Activated CD4-positive, CD25-positive, alpha-beta regulatory T cell treated with anti-CD3 and anti-CD28 coated beads, Interleukin-2, amount 50 U/mL, for 16 hours (primary cell): ENCODE data around the gene PACSIN2.
A peak's percentile ranks its signal among the peaks of the same experiment; 100 is the strongest.
"Not testable (repeated sequence)": the region's sequence is repeated elsewhere in the genome, so short reads cannot be mapped to it uniquely, and the experiment has no call there.

Experiments used
- DNase-seq: peaks from one replicate; pipeline ENCODE4 v3.0.0-alpha.2; 2020; ENCODE audit warnings: low read depth, low spot score

The PACSIN2 gene, protein sequence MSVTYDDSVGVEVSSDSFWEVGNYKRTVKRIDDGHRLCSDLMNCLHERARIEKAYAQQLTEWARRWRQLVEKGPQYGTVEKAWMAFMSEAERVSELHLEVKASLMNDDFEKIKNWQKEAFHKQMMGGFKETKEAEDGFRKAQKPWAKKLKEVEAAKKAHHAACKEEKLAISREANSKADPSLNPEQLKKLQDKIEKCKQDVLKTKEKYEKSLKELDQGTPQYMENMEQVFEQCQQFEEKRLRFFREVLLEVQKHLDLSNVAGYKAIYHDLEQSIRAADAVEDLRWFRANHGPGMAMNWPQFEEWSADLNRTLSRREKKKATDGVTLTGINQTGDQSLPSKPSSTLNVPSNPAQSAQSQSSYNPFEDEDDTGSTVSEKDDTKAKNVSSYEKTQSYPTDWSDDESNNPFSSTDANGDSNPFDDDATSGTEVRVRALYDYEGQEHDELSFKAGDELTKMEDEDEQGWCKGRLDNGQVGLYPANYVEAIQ

DNA sequence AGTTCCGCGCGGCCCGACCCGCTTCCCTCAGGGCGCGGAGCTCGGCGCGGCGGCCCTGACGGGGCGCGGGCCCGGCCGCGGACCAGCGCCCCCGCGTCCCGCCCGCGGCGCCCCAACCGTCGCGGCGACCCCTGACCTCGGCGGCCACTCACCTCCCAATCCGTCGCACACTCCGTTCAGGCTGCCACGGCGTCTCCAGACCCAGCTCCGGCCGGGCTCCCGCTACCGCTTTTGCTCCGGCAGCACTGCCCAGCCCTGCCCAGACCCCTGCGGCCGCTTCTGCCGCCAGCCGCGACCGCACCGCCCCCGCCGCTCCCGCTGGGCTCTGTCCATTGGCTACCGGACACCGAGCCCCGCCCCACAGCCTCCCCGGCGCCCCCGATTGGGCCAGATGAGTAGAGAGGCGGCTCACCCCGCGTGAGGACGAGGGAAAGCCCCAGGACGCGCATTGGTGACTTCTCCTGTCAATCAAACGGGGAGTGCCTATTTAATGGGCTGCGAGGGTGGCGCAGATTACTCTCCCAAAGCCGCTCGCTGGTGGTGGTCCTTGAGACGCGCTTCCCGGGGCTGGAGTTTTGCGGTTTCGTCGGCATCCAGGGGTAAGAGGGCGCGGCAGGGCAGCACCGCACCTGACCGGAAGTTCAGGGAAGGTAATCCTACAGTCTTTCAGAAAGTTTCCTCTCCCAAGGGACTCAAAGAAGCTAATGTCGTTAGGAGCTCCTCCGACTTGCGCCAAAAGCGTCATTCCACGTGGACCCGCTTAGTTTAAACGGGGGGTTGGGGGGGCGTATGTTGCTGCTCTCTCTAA is at the start of gene PACSIN2:
Gene PACSIN2 (minus strand): TSS at position 281 of the 808 bp plus-strand sequence. CDS start 103,069 bp downstream, outside the sequence.
- peak; percentile 98 for DNase-seq

DNA sequence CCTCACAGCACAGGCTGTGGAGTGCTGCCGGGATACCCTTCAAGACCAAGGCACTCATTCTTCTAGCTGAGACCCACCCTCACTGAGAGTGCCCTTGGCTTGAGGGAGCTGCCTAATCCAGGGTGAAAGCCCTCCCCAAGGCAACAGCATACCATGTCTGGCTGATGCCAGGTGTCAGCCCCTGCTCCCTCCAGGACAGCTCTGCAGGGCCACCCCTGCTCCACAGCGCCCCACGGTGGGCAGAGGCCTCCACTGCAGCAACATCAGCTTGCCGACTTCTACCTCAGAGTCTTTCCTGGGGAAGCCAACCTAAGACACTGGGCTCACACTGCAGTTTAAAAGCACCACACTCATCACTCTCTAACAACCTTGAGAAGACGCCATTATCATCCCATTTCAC is 45.2 kb upstream of the PACSIN2 start:
- DNase-seq, result no peak

DNA sequence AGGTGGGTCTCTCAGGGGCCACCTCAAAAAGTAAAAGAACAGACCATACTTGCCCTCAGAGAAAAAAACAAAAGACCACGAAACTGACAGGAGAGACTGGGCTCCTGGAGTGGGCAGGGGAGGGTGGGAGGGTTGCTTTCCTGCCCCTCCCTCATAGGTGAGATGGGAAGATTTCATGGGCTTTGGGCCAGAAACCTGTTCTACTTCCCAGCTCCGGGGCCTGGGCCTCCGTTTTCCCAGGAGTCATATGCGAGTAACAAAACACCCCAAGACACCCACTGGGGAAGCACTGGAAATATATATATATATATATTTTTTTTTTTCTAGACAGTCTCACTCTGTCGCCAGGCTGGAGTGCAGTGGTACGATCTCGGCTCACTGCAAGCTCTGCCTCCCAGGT is 42.7 kb upstream of the PACSIN2 start:
- no peak for DNase-seq

DNA sequence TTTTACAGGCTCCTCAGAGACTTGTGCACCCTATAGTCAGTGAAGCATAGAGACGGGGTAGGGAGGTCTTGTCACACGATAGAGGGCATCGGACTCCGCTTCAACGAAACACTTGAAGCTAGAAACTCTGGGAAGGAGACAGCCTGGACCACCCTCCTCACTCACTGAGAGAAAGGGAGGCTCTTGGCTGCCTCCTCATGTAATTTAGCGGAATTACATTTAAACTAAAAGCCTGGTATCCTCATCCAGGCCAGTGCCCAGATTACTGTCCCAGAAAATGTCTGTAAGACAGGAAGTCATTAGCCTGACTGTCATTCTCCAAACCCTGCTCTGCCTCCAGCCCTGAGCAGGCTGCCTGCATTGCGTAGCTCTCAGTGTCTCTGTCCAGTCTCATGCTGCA is 38.2 kb upstream of the PACSIN2 start:
- no peak for DNase-seq

GRCh38 chr22:43050995-43051394 is 36.0 kb upstream of the PACSIN2 start:
- DNase-seq, result no peak

- DNase-seq, result no peak
Measured at GRCh38 chr22:43047605-43048004, 32.7 kb upstream of the PACSIN2 start.

DNA sequence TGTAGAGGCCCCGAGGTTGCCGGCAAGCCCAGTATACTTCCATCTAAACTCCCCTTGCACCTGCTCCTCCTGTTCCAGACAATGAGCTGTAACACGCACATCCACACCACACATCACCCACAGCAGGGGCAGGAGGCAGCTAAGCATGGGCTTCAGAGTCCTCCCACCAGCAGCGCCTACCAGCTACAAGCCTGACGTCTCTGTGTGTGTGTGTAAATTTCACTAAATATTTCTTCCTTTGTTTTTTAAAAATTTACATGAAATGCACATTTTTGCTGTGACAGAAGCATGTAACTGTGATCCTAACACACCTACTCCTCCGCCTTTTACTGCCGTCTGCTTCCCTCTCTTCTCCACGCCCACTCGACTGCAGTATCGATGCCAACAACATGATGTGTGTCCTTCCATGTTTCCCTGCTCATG is 29.4 kb upstream of the PACSIN2 start:
- DNase-seq, result no peak

- no peak for DNase-seq
Measured at GRCh38 chr22:43042101-43042780, 27.3 kb upstream of the PACSIN2 start.

DNA sequence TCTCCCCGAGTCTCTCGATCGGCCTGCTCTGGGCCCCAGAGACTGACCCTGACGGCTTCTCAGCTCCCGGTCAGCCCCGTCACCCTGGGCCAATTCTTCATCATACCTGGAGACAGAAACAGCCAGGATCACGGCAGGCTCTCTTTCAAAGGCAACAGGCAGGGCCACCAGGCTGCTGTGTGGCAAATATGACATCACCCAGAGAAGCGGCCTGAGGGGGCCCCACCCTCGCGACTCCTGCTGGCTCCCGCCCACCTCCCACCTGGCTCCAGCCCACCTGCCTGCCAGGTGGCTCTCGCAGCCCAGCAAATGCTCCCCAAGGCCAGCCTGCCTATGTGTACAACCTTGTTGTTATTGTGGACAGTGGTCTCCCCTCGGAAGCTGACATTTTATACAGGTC is 24.9 kb upstream of the PACSIN2 start:
- DNase-seq, result no peak

DNA sequence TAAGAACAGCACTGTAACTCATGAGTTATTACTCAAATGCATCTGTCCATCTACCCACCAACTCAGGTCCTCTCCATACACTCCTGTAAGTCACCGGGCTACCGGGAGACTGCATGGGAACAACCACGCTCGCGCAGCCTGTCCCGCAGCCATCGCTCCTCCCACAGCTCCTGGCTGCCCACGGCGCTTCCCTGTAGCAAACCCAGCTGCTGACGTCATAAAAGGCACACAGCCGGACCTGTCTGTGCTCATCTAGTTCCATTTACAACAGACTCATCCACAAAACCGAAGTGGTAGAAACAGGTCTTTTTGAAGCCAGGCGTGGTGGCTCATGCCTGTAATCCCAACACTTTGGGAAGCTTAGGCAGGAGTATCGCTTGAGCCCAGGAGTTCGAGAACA is 23.4 kb upstream of the PACSIN2 start:
- DNase-seq, result no peak

- no peak for DNase-seq
Measured at GRCh38 chr22:43036282-43036829, 21.4 kb upstream of the PACSIN2 start.

DNA sequence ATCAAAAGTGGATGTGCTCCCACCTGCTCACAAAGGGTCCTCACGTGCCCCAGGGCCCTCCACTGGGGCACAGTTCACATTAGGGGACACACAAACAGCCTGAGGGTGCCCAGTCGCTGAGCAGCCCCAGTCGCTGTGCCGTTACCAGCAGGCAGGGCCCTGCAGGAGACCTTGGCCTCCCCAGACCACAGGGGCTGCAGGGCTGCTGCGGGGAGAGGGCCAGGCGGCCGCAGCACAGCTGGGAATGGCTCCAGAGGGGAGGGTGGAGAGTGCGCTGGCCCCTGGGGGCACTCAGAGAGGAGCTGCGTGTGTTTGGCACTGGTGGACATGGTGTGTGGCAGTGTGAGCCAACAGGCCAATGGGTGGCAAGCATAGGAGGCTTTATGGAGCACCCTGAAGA is 20.3 kb upstream of the PACSIN2 start:
- no peak for DNase-seq

GRCh38 chr22:43031617-43032016 is 16.7 kb upstream of the PACSIN2 start:
- DNase-seq, result no peak

GRCh38 chr22:43018615-43019014 is 3.7 kb upstream of the PACSIN2 start:
- no peak for DNase-seq

- no peak for DNase-seq
Measured at GRCh38 chr22:43017525-43018460, 2.8 kb upstream of the PACSIN2 start.

- DNase-seq, result not testable (repeated sequence)
Measured at GRCh38 chr22:43016150-43016549, 1.2 kb upstream of the PACSIN2 start.

DNA sequence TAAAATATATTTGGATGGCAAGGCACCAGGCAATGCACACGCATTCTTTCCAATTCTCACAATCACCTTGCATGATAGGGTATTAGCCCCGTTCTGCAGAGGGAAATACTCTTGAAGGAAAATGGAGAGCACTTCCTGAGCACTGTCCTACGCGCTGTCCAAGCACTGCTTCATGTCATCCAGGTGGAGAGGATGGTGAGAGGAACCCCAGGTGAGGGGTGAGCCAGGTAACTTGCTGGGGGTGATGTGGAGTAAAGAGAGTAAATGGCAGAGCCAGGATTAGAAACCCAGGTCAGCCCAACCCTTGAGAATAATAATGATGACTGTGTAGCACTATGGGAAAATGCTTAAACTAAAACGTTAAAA is 711 bp upstream of the PACSIN2 start:
- no peak for DNase-seq

- no peak for DNase-seq
Measured at GRCh38 chr22:43014316-43014868, 557 bp downstream of the PACSIN2 start.

DNA sequence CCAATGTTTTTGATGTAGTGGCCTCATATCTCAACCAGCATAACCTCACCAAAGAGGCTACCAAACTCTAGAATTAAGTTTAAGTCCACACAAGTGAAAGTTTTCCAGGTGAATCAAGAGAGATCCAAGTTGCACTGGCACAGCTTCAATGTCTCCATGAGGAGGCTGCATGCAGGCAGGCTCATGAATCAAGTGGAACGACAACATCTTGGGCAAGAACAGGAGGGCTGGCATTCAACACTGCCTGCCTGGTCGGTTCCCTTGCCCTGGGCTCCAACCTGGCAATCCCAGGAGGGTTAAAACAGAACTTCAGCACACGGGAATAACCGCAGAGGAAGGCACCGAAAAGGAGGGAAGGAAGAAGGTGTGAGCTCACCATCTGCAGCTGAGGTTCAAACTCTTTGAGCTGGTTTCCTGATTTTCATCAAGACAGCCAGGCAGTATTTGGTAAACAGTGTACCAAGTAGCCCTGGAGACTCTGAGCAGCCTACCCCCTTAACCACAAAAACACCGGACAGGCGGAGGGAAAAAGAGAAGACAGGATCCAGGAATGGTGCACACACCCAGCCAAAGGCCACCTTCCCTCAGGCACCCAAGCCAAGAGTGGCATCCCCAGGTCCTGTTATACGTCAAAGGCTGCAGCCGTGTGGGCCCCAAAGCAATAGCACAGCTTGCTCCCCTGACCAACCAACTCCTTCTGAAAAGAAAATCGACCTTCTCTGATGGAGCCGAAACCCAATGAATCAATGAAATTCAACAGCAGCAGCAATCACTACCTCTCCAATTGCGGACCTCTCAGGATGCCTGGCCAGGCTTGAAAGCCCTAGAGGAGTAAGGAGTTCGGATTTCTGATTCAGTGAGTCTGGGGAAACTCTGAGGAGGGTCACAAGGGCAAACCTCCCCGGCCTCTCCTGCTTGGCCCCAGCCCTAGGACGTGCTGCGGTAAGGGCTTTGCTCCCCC is 1.3 kb downstream of the PACSIN2 start:
- no peak for DNase-seq
